Gastroesophageal sphincter (tissue), 3 donors: ENCODE data around the gene ADORA1.

ENCODE experiments used
- EP300 ChIP-seq: sonication (generic); formaldehyde crosslinking; IDR thresholded peaks from one replicate; pipeline ENCODE4 v1.6.1; 2017; ENCODE audit warnings: antibody characterized with exemption, mild to moderate bottlenecking
- POLR2A ChIP-seq, 2 donors: fragments of 450-650 bp; IDR thresholded peaks; one replicate each; pipeline ENCODE4 v1.6.1; 2017; ENCODE audit warnings: antibody characterized with exemption in 2 of 2, mild to moderate bottlenecking in 2 of 2, moderate library complexity in 1 of 2
- POLR2AphosphoS5 ChIP-seq: sonication (generic); formaldehyde crosslinking; IDR thresholded peaks from one replicate; pipeline ENCODE4 v1.6.1; 2017; ENCODE audit warnings: antibody characterized with exemption
- TF ChIP-seq, protein P1 (sequence below), 4 experiments: fragments of 200-600 bp in 2 of 4; fragments of 450-650 bp in 2 of 4; sonication (generic) in 1 of 4; IDR thresholded peaks; one replicate each; pipeline ENCODE4 v1.5.1; 2017 to 2019; ENCODE audit warnings: antibody characterized with exemption in 4 of 4, mild to moderate bottlenecking in 2 of 4, moderate library complexity in 2 of 4

- TF ChIP-seq, protein P1, sequence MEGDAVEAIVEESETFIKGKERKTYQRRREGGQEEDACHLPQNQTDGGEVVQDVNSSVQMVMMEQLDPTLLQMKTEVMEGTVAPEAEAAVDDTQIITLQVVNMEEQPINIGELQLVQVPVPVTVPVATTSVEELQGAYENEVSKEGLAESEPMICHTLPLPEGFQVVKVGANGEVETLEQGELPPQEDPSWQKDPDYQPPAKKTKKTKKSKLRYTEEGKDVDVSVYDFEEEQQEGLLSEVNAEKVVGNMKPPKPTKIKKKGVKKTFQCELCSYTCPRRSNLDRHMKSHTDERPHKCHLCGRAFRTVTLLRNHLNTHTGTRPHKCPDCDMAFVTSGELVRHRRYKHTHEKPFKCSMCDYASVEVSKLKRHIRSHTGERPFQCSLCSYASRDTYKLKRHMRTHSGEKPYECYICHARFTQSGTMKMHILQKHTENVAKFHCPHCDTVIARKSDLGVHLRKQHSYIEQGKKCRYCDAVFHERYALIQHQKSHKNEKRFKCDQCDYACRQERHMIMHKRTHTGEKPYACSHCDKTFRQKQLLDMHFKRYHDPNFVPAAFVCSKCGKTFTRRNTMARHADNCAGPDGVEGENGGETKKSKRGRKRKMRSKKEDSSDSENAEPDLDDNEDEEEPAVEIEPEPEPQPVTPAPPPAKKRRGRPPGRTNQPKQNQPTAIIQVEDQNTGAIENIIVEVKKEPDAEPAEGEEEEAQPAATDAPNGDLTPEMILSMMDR (IDR thresholded peaks at IDR 0.05) = no peak
- TF ChIP-seq EP300 = no peak
- TF ChIP-seq POLR2A (IDR thresholded peaks at IDR 0.05) = no peak
- TF ChIP-seq POLR2AphosphoS5 = no peak
These were observed 45.4 kb upstream of the ADORA1 start for GRCh38 chr1:203082231-203082505.
